ENCODE data around the gene SCAMP4. TPM values are rescaled to one million over a fixed set of nuclear protein-coding genes. Genes with fewer than 3 reads are reported as not detected.
"Not testable (repeated sequence)": the region's sequence is repeated elsewhere in the genome, so short reads cannot be mapped to it uniquely, and the experiment has no call there.

The SCAMP4 gene
- total RNA-seq, 2 donors from 2014 or later, result 35.0 to 42.1 TPM

- Histone ChIP-seq H3K27ac (peak overlapping the region; percentile 95 to 96), H3K36me3 (peaks cover 9% of the 10 kb centered on the region), H3K4me3 (peak overlapping the region; percentile 80 to 98), H3K9me3 (no peaks in the 10 kb centered on the region), H3K27me3 (no peaks in the 10 kb centered on the region), H3K4me1 (peaks cover 0 to 57% of the 10 kb centered on the region in 2 donors)
- peak; percentile 93 for DNase-seq (ENCODE audit: low spot score)
- TF ChIP-seq, protein P1, sequence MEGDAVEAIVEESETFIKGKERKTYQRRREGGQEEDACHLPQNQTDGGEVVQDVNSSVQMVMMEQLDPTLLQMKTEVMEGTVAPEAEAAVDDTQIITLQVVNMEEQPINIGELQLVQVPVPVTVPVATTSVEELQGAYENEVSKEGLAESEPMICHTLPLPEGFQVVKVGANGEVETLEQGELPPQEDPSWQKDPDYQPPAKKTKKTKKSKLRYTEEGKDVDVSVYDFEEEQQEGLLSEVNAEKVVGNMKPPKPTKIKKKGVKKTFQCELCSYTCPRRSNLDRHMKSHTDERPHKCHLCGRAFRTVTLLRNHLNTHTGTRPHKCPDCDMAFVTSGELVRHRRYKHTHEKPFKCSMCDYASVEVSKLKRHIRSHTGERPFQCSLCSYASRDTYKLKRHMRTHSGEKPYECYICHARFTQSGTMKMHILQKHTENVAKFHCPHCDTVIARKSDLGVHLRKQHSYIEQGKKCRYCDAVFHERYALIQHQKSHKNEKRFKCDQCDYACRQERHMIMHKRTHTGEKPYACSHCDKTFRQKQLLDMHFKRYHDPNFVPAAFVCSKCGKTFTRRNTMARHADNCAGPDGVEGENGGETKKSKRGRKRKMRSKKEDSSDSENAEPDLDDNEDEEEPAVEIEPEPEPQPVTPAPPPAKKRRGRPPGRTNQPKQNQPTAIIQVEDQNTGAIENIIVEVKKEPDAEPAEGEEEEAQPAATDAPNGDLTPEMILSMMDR (IDR thresholded peaks at IDR 0.05), result peak in 1 of 2 donors; percentile 27
These were observed 29.3 kb upstream of the SCAMP4 start for GRCh38 chr19:1875646-1876495.

DNA sequence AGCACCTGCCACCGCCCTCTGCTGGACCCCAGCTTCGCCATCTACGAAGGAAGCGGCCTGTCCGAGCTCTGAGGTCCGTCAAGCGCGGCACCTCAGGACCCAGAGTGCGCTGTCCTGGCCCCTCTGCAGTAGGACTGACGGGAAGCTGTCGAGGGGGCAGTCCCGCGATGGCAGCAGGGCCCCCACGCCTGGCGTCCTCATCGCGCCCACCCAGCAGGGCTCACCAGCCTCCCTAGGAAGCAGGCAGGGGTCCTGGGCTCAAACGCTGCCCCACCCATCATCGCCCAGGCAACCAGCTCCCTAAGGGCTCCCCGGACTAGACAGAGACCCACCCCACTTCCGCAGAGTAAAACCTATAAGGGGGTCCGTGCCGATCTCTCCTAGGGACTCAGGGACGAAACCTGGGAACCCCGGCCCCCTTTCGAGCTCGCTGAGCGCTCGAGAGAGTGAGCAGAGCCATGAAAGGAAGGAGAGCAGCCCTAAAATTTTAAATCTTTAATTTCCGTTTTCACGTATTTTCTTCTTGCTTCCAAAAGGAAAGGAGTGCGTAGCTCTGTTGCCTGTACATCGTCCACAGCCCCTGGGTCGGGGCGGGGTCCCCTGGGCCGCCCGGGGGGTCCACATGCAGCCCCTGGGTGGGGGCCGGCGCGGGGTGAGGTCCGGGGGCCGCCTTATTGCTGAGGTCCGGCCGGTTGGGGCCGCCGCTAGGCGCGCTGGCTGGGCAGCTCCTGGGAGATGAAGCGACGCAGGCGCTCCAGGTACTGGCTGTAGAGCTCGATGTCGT is 28.5 kb upstream of the SCAMP4 start:
- peak overlapping the region; percentile 80 to 98 for H3K4me3 ChIP-seq
- H3K36me3 ChIP-seq; DNase-seq (ENCODE audit: low spot score); H3K9me3 ChIP-seq; H3K27me3 ChIP-seq: not testable (repeated sequence)
- peak overlapping the region; percentile 95 to 96 for H3K27ac ChIP-seq
- peaks cover 0 to 64% of the 10 kb centered on the region in 2 donors for H3K4me1 ChIP-seq

DNA sequence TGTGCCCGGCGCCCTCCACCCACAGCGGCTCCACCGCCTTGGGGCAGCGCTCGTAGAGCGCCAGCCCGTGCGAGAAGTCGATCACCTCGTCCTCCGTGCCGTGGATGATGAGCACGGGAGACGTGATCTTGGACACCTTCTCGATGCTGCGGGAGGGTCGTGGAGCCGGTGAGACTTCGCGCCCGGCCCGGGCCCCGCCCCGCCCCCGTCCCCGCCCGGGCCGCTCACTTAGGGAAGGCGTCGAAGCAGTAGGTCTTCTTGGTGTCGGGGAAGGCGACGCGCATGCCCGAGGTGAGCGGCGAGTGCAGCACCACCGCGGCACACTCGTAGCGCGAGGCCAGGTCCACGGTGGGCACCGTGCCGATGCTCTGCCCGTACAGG is 27.9 kb upstream of the SCAMP4 start:
- H3K4me1 ChIP-seq, result peaks cover 0 to 64% of the 10 kb centered on the region in 2 donors
- not testable (repeated sequence) for H3K27me3 ChIP-seq; H3K9me3 ChIP-seq; DNase-seq (ENCODE audit: low spot score); H3K36me3 ChIP-seq; H3K27ac ChIP-seq; H3K4me3 ChIP-seq

- H3K27ac ChIP-seq; H3K9me3 ChIP-seq; H3K4me3 ChIP-seq; H3K27me3 ChIP-seq; DNase-seq (ENCODE audit: low spot score); H3K36me3 ChIP-seq: not testable (repeated sequence)
- H3K4me1 ChIP-seq, result peaks cover 0 to 64% of the 10 kb centered on the region in 2 donors
These were observed 26.6 kb upstream of the SCAMP4 start for GRCh38 chr19:1878583-1878982.

- not testable (repeated sequence) for DNase-seq (ENCODE audit: low spot score); H3K4me3 ChIP-seq; H3K27ac ChIP-seq; H3K36me3 ChIP-seq; H3K27me3 ChIP-seq; H3K9me3 ChIP-seq
- peaks cover 0 to 63% of the 10 kb centered on the region in 2 donors for H3K4me1 ChIP-seq
These were observed 25.2 kb upstream of the SCAMP4 start for GRCh38 chr19:1879982-1880381.

GRCh38 chr19:1880611-1881392 is 24.4 kb upstream of the SCAMP4 start:
- no peaks in the 10 kb centered on the region for H3K27me3 ChIP-seq
- H3K4me1 ChIP-seq, result peaks cover 0 to 62% of the 10 kb centered on the region in 2 donors
- no peak for DNase-seq (ENCODE audit: low spot score)
- H3K9me3 ChIP-seq, result no peaks in the 10 kb centered on the region
- H3K36me3 ChIP-seq, result peaks cover 5% of the 10 kb centered on the region
- H3K4me3 ChIP-seq, result peak overlapping the region in 1 of 2 donors; percentile 25
- peak overlapping the region; percentile 25 to 42 for H3K27ac ChIP-seq
- TF ChIP-seq, protein P1 (IDR thresholded peaks at IDR 0.05), result no peak

- H3K27ac ChIP-seq, result peak overlapping the region; percentile 83 to 90
These were observed 23.7 kb upstream of the SCAMP4 start for GRCh38 chr19:1881393-1882088.

More at GRCh38 chr19:1881393-1882088, 23.7 kb upstream of the SCAMP4 start:
- H3K36me3 ChIP-seq; H3K9me3 ChIP-seq; DNase-seq (ENCODE audit: low spot score); H3K27me3 ChIP-seq: not testable (repeated sequence)
- Histone ChIP-seq H3K4me1 (peaks cover 0 to 59% of the 10 kb centered on the region in 2 donors), H3K4me3 (peak overlapping the region in 1 of 2 donors; percentile 31)

All from right atrium auricular region (tissue), 2 donors.